Activated CD4-positive, alpha-beta T cell treated with anti-CD3 and anti-CD28 coated beads, Interleukin-2, Interleukin-4, amounts not matched to agents 100 ng/mL and 50 ng/mL, durations not matched to agents 16 hours and 8 hours (primary cell): ENCODE data around the gene UGT2B10.

Source experiments
- DNase-seq: peaks from one replicate; pipeline ENCODE4 v3.0.0-alpha.2; 2020; ENCODE audit warnings: low spot score

The UGT2B10 gene

DNA sequence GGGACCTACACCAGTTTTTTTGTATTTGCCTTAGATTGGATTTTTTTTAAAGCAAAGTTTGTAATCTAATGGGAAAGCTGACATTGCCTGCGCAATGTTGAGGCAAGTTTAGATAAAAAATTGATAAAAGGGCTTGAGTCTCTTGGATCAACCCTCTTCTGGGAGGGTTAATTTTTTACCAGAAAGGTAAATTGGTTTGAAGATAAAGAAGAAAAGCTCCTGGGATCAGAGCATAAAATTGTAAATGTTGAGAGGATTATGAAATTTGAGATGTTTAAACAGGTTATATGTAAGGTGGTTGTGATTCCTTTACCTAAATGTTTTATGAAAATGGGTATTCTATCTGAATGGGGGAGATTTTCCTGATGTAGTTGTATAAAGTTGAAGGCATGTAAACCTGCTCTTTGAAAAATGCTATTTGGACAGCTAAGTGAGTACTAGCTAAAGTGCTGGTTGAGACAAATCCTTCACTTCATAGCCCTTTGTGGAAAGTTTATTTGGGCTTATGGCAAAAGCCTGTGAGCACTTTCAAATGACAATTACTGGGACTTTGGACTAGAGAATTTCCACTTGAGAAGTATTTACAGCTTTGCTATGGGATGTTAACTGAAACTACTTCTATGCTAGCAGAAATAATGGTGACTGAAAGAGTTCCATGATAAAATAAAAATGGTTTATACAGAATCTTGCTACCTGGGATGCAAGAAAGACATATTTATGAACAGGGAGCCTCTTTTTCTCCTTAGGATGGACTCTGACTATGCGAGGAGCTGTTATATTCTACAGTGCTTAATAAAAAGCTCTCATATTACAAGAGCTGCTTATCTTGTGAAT lies 56.2 kb downstream of the UGT2B10 start:
- DNase-seq: no peak

- DNase-seq: no peak
Measured at GRCh38 chr4:68872643-68873502, 57.1 kb downstream of the UGT2B10 start.

GRCh38 chr4:68874507-68874906 lies 58.7 kb downstream of the UGT2B10 start:
- DNase-seq: no peak

DNA sequence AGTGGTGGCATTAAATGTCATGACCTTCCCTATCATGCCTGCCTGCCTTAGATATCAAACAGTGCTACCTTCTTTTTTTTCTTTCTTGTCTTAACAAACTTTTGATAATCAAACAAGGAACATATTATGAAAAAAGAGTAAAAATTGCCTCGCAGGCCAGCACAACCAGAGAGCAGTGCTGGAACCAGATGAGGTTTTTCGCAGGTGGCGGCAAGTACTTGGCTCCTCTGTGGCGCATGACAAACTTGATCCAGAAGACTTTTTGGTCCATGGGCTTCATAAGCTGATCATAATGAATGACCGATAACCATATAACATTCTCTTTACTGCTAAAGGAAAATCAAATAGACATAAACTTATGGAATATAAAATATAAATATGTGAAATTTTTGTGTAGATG lies 61.8 kb downstream of the UGT2B10 start:
- no peak for DNase-seq

DNA sequence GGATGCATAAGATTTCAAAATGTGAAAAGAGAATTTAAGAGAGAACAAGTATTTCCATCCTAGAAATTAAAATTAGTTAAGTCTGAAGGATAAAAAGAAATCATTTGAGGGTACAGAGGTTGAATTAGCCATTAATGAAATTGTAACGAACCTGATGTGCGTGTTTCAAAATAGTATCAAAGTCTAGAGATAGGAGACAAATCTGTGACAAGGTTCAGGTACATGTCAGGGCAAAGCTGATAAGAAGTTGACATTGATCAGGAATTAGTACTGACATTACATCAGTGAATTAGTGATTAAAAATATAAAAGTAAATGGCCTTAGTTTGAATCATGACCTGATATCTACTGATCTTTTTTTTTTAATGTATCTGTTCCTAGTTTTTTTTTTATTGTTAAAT lies 62.3 kb downstream of the UGT2B10 start:
- DNase-seq: no peak
